GM12872 (cell line): ENCODE measurements around the gene CACNA2D2.

Experiments
- CTCF ChIP-seq: IDR thresholded peaks from 3 replicates; pipeline ENCODE4 v1.5.1; 2011; ENCODE audit warnings: low read depth, mild to moderate bottlenecking, low read length, moderate library complexity; ENCODE audit not compliant: insufficient read depth

The CACNA2D2 gene

GRCh38 chr3:50319181-50319893, 184.1 kb downstream of the CACNA2D2 start:
- TF ChIP-seq CTCF, result no peak

- no peak for TF ChIP-seq CTCF
These were observed 184.8 kb downstream of the CACNA2D2 start for GRCh38 chr3:50318615-50319014.

- TF ChIP-seq CTCF, result no peak
These were observed 185.3 kb downstream of the CACNA2D2 start for GRCh38 chr3:50318163-50318562.

GRCh38 chr3:50317300-50317699, 186.1 kb downstream of the CACNA2D2 start:
- no peak for TF ChIP-seq CTCF

GRCh38 chr3:50316657-50317242, 186.7 kb downstream of the CACNA2D2 start:
- TF ChIP-seq CTCF, result no peak

GRCh38 chr3:50314816-50315215, 188.6 kb downstream of the CACNA2D2 start:
- no peak for TF ChIP-seq CTCF

GRCh38 chr3:50314342-50314741, 189.1 kb downstream of the CACNA2D2 start:
- TF ChIP-seq CTCF, result no peak
